Spleen (tissue), 7 donors: ENCODE data around the gene PRICKLE1.

ENCODE experiments used
- POLR2AphosphoS5 ChIP-seq, 3 donors: sonication (generic); formaldehyde crosslinking; IDR thresholded peaks; one replicate each; pipeline ENCODE4 v1.5.1; 2017; ENCODE audit warnings: antibody characterized with exemption in 3 of 3
- TF ChIP-seq, protein P1 (sequence below), 11 experiments: fragments of 200-600 bp in 7 of 11; fragments of 450-650 bp in 4 of 11; sonication (generic) in 4 of 11; IDR thresholded peaks in 8 of 11; conservative IDR thresholded peaks in 3 of 11; 1 replicate in 7 of 11; 2 replicates in 4 of 11; pipeline versions ENCODE4 v1.4.0 to v1.8.0; 2016 to 2021; ENCODE audit warnings: antibody characterized with exemption in 11 of 11, inconsistent platforms in 4 of 11, mild to moderate bottlenecking in 1 of 11
- donor health status: DM: no; HTN: no; CAD: no; lungs with moderate emphysema.
- donor health status: DM: no; HTN: no; CAD: no.
- donor health status: DM: no; HTN: no; CAD: no.

DNA sequence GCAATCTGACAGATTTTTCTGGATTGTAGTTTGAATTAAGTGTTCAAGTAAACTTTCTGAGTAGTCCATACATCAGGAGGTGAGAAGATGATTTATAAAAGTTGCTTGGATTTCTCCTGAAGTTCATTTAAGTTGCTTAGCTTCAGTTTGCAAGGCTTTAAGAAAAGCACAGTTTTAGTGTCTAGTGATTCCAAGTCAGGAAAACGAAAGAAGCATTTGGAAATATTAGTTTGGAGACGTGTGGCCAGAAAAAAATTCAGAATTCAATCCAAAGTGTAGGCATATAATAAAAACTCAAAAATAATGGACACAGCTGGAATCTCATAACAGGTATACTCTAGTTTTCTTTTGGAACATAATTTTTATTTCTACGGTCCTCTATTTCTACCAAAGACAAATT lies 25.5 kb upstream of the PRICKLE1 start:
- TF ChIP-seq, protein P1, sequence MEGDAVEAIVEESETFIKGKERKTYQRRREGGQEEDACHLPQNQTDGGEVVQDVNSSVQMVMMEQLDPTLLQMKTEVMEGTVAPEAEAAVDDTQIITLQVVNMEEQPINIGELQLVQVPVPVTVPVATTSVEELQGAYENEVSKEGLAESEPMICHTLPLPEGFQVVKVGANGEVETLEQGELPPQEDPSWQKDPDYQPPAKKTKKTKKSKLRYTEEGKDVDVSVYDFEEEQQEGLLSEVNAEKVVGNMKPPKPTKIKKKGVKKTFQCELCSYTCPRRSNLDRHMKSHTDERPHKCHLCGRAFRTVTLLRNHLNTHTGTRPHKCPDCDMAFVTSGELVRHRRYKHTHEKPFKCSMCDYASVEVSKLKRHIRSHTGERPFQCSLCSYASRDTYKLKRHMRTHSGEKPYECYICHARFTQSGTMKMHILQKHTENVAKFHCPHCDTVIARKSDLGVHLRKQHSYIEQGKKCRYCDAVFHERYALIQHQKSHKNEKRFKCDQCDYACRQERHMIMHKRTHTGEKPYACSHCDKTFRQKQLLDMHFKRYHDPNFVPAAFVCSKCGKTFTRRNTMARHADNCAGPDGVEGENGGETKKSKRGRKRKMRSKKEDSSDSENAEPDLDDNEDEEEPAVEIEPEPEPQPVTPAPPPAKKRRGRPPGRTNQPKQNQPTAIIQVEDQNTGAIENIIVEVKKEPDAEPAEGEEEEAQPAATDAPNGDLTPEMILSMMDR (IDR thresholded peaks at IDR 0.05 in 8 of 11, conservative IDR thresholded peaks at IDR 0.05 in 3 of 11) = no peak
- no peak for TF ChIP-seq POLR2AphosphoS5 (IDR thresholded peaks at IDR 0.05)
